GM18867 (cell line): ENCODE results near the gene ROR2.
"Not testable (repeated sequence)": the region's sequence is repeated elsewhere in the genome, so short reads cannot be mapped to it uniquely, and the experiment has no call there.

Experiments used
- ATAC-seq: cut with Tn5 transposase; IDR thresholded peaks from one replicate; pipeline ENCODE4 v1.9.1; 2021; ENCODE audit warnings: mild to moderate bottlenecking, moderate library complexity; ENCODE audit not compliant: unreplicated experiment

The ROR2 gene

GRCh38 chr9:91927922-91928510 is 22.0 kb downstream of the ROR2 start:
- ATAC-seq = no peak

- no peak for ATAC-seq
Observed at GRCh38 chr9:91924090-91924489, 25.9 kb downstream of the ROR2 start.

- no peak for ATAC-seq
Observed at GRCh38 chr9:91923145-91923544, 26.9 kb downstream of the ROR2 start.

GRCh38 chr9:91921371-91921770 is 28.7 kb downstream of the ROR2 start:
- ATAC-seq = no peak

- no peak for ATAC-seq
Observed at GRCh38 chr9:91920630-91921350, 29.2 kb downstream of the ROR2 start.

GRCh38 chr9:91919621-91920020 is 30.4 kb downstream of the ROR2 start:
- no peak for ATAC-seq

- no peak for ATAC-seq
Observed at GRCh38 chr9:91917436-91917835, 32.6 kb downstream of the ROR2 start.

- ATAC-seq = no peak
Observed at GRCh38 chr9:91915524-91916263, 34.3 kb downstream of the ROR2 start.

GRCh38 chr9:91914937-91915336 is 35.1 kb downstream of the ROR2 start:
- no peak for ATAC-seq

- no peak for ATAC-seq
Observed at GRCh38 chr9:91914404-91914803, 35.6 kb downstream of the ROR2 start.

- ATAC-seq = no peak
Observed at GRCh38 chr9:91913986-91914385, 36.0 kb downstream of the ROR2 start.

GRCh38 chr9:91913096-91913495 is 36.9 kb downstream of the ROR2 start:
- no peak for ATAC-seq

GRCh38 chr9:91911657-91912056 is 38.4 kb downstream of the ROR2 start:
- ATAC-seq = no peak

GRCh38 chr9:91909256-91909655 is 40.8 kb downstream of the ROR2 start:
- not testable (repeated sequence) for ATAC-seq

GRCh38 chr9:91908746-91909145 is 41.3 kb downstream of the ROR2 start:
- no peak for ATAC-seq

- no peak for ATAC-seq
Observed at GRCh38 chr9:91908293-91908623, 41.8 kb downstream of the ROR2 start.

GRCh38 chr9:91907484-91908292 is 42.3 kb downstream of the ROR2 start:
- ATAC-seq = no peak

GRCh38 chr9:91905991-91906469 is 44.0 kb downstream of the ROR2 start:
- ATAC-seq = no peak

GRCh38 chr9:91905237-91905650 is 44.8 kb downstream of the ROR2 start:
- ATAC-seq = no peak

- ATAC-seq = no peak
Observed at GRCh38 chr9:91904588-91905236, 45.3 kb downstream of the ROR2 start.
